GM23338 (cell line): Measurements from ENCODE around the gene IRF6.

ENCODE experiments used
- EZH2 ChIP-seq: fragments of 200-600 bp; sonication (generic); IDR thresholded peaks from one replicate; pipeline ENCODE4 v1.8.0; 2017; ENCODE audit warnings: antibody characterized with exemption, mild to moderate bottlenecking, low read depth; ENCODE audit not compliant: unreplicated experiment
- POLR2AphosphoS5 ChIP-seq: IDR thresholded peaks from 2 replicates; pipeline ENCODE4 v1.6.1; 2016; ENCODE audit warnings: antibody characterized with exemption, low read depth
- TF ChIP-seq, protein P1 (sequence below), 2 experiments: fragments of 200-600 bp in 1 of 2; sonication (generic) in 1 of 2; conservative IDR thresholded peaks; 2 replicates each; pipeline versions ENCODE4 v1.5.1 to v1.6.1; 2016 to 2017; ENCODE audit warnings: antibody characterized with exemption in 2 of 2, low read depth in 2 of 2, mild to moderate bottlenecking in 2 of 2, moderate library complexity in 1 of 2
- TF ChIP-seq, protein P2 (sequence below): IDR thresholded peaks from one replicate; pipeline ENCODE4 v1.6.1; 2018; ENCODE audit warnings: antibody characterized with exemption; ENCODE audit not compliant: unreplicated experiment

GRCh38 chr1:209736490-209737117, 69.3 kb downstream of the IRF6 start:
- TF ChIP-seq, protein P1, sequence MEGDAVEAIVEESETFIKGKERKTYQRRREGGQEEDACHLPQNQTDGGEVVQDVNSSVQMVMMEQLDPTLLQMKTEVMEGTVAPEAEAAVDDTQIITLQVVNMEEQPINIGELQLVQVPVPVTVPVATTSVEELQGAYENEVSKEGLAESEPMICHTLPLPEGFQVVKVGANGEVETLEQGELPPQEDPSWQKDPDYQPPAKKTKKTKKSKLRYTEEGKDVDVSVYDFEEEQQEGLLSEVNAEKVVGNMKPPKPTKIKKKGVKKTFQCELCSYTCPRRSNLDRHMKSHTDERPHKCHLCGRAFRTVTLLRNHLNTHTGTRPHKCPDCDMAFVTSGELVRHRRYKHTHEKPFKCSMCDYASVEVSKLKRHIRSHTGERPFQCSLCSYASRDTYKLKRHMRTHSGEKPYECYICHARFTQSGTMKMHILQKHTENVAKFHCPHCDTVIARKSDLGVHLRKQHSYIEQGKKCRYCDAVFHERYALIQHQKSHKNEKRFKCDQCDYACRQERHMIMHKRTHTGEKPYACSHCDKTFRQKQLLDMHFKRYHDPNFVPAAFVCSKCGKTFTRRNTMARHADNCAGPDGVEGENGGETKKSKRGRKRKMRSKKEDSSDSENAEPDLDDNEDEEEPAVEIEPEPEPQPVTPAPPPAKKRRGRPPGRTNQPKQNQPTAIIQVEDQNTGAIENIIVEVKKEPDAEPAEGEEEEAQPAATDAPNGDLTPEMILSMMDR (conservative IDR thresholded peaks at IDR 0.05; ENCODE audit: low read depth in 2 of 2): no peak
- TF ChIP-seq, protein P2, sequence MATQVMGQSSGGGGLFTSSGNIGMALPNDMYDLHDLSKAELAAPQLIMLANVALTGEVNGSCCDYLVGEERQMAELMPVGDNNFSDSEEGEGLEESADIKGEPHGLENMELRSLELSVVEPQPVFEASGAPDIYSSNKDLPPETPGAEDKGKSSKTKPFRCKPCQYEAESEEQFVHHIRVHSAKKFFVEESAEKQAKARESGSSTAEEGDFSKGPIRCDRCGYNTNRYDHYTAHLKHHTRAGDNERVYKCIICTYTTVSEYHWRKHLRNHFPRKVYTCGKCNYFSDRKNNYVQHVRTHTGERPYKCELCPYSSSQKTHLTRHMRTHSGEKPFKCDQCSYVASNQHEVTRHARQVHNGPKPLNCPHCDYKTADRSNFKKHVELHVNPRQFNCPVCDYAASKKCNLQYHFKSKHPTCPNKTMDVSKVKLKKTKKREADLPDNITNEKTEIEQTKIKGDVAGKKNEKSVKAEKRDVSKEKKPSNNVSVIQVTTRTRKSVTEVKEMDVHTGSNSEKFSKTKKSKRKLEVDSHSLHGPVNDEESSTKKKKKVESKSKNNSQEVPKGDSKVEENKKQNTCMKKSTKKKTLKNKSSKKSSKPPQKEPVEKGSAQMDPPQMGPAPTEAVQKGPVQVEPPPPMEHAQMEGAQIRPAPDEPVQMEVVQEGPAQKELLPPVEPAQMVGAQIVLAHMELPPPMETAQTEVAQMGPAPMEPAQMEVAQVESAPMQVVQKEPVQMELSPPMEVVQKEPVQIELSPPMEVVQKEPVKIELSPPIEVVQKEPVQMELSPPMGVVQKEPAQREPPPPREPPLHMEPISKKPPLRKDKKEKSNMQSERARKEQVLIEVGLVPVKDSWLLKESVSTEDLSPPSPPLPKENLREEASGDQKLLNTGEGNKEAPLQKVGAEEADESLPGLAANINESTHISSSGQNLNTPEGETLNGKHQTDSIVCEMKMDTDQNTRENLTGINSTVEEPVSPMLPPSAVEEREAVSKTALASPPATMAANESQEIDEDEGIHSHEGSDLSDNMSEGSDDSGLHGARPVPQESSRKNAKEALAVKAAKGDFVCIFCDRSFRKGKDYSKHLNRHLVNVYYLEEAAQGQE: no peak
- TF ChIP-seq EZH2 (no peak), POLR2AphosphoS5 (no peak)
